ENCODE data around the gene DEFB113.

The DEFB113 gene

DNA sequence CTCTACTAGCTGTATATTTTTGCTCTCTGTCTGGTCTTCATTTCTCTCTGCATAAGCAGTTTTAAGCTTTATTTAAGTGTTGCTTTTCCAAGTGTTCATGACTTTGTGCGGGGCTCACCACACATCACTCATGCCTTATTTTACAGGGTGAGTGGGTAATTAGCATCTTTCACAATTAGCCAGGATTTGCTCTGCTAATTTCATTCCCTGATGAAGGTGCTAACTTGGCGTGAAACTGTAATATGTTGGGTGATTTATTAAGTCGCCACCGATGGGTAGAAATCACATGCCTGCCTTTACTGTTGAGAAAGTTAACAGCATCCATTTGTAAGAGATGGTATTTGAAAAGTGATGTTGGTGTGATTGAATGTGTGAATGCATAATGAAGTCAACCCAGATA, 50.2 kb downstream of the DEFB113 start:
- H3K27me3 ChIP-seq (ENCODE audit: control insufficient read depth in 5 of 5, insufficient read depth in 4 of 5, low read length in 5 of 5): no peaks in the 10 kb centered on the region

DNA sequence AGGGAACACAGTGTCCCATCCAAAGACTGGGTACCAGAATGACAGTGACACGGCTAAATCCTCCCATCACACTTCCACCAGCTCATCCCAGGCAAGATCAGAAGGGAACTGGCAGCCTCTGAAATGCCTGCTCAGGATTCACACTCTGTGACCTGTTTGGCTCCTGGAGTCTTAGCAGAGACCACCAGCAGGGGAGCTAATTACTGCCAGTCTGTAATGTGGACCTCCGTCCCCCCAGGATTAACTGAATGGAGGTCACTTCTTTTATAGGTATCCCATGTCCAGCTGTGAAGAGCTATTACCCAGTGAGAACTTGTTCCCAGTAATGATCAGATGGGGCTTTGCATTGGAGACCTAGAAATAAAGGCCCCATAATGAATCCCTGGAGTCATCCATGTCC, 50.6 kb downstream of the DEFB113 start:
- Histone ChIP-seq H3K4me3 (ENCODE audit: low read depth in 1 of 5, low read length in 5 of 5) (no peak overlapping the region), H3K27me3 (ENCODE audit: control insufficient read depth in 5 of 5, insufficient read depth in 4 of 5, low read length in 5 of 5) (no peaks in the 10 kb centered on the region), H3K36me3 (ENCODE audit: control insufficient read depth in 5 of 5, insufficient read depth in 5 of 5, low read length in 5 of 5) (no peaks in the 10 kb centered on the region), H3K9me3 (ENCODE audit: control insufficient read depth in 5 of 5, low read length in 5 of 5) (no peaks in the 10 kb centered on the region), H3K27ac (ENCODE audit: low read depth, low read length) (no peak overlapping the region), H3K4me1 (ENCODE audit: control insufficient read depth in 5 of 5, insufficient read depth in 5 of 5, low read length in 5 of 5) (peaks cover 0 to 6% (median 0%) of the 10 kb centered on the region in 5 donors), H3K9ac (ENCODE audit: low read length in 5 of 5) (no peak overlapping the region)

More for the DNA sequence above, 50.2 kb downstream of the DEFB113 start:
- H3K36me3 ChIP-seq (ENCODE audit: control insufficient read depth in 5 of 5, insufficient read depth in 5 of 5, low read length in 5 of 5): no peaks in the 10 kb centered on the region
- no peaks in the 10 kb centered on the region for H3K9me3 ChIP-seq (ENCODE audit: control insufficient read depth in 5 of 5, low read length in 5 of 5)
- H3K9ac ChIP-seq (ENCODE audit: low read length in 5 of 5): no peak overlapping the region
- H3K4me1 ChIP-seq (ENCODE audit: control insufficient read depth in 5 of 5, insufficient read depth in 5 of 5, low read length in 5 of 5): peaks cover 0 to 6% (median 0%) of the 10 kb centered on the region in 5 donors
- no peak overlapping the region for H3K27ac ChIP-seq (ENCODE audit: low read depth, low read length)
- H3K4me3 ChIP-seq (ENCODE audit: low read depth in 1 of 5, low read length in 5 of 5): no peak overlapping the region
